GM20000 (cell line): ENCODE data around the gene TRAF2.

Source experiments
- DNase-seq: peaks from one replicate; pipeline ENCODE4 v3.0.0; 2012; ENCODE audit warnings: low spot score
- CTCF ChIP-seq: IDR thresholded peaks from 2 replicates; pipeline ENCODE4 v1.5.1; 2012; ENCODE audit warnings: mild to moderate bottlenecking, control low read depth; ENCODE audit errors: extremely low read depth, missing control alignments

Gene TRAF2

GRCh38 chr9:136951541-136952320 is 65.4 kb downstream of the TRAF2 start, which contains the start of gene LCN12:
LCN12 (plus strand) TSS chr9:136952273; CDS start chr9:136952328, 55 bp downstream.
- TF ChIP-seq CTCF = no peak
- DNase-seq = no peak

GRCh38 chr9:136952321-136952850 is 66.1 kb downstream of the TRAF2 start:
- no peak for TF ChIP-seq CTCF
- DNase-seq = no peak

GRCh38 chr9:136952876-136953770 is 66.8 kb downstream of the TRAF2 start:
- DNase-seq = no peak
- no peak for TF ChIP-seq CTCF

- DNase-seq = no peak
- no peak for TF ChIP-seq CTCF
These were observed 67.5 kb downstream of the TRAF2 start for GRCh38 chr9:136953771-136954269.

- no peak for TF ChIP-seq CTCF
These were observed 68.2 kb downstream of the TRAF2 start for GRCh38 chr9:136954270-136955083.

GRCh38 chr9:136955202-136955942 is 69.1 kb downstream of the TRAF2 start:
- no peak for DNase-seq
- TF ChIP-seq CTCF = no peak

More at GRCh38 chr9:136954270-136955083, 68.2 kb downstream of the TRAF2 start:
- DNase-seq = no peak
